H1 (cell line): Measurements from ENCODE around the gene PTPRE. TPM values are rescaled to one million over a fixed set of nuclear protein-coding genes. Genes with fewer than 3 reads are reported as not detected.

ENCODE experiments used
- CTCF ChIA-PET: fragments of 300-600 bp; sonication (Branson Sonifier 250); formaldehyde crosslinking; loops from one replicate; lab custom pipeline; 2021; ENCODE audit not compliant: partially characterized antibody; lab: Charles Lee
- POLR2A ChIA-PET: fragments of 300-600 bp; sonication (Branson Sonifier 250); formaldehyde crosslinking; loops from one replicate; lab custom pipeline; 2021; ENCODE audit warnings: inconsistent platforms; ENCODE audit not compliant: partially characterized antibody; lab: Charles Lee
- DNase-seq, 2 experiments: peaks; one replicate each; pipeline versions ENCODE4 v3.0.0 to v3.0.0-alpha.2; 2010 to 2022; ENCODE audit warnings: low spot score in 2 of 2, low read depth in 1 of 2, mixed read lengths in 1 of 2
- FAIRE-seq: peaks from 2 replicates; lab custom pipeline; 2011; peaks lifted over from hg19 to GRCh38; lab: Jason Lieb, UNC
- H2AFZ ChIP-seq: 2 replicates; pipeline ENCODE4 v1.8.1; 2012; ENCODE audit warnings: low read length, inconsistent platforms
- H2AK5ac ChIP-seq: 2 replicates; pipeline ENCODE4 v1.6.1; 2013; ENCODE audit warnings: low read depth, low read length
- H2BK120ac ChIP-seq: replicated peaks from 2 replicates; pipeline ENCODE3; 2013; ENCODE audit warnings: low read depth, low read length, inconsistent platforms
- H2BK12ac ChIP-seq: 2 replicates; pipeline ENCODE4 v1.6.1; 2013; ENCODE audit warnings: low read depth, low read length
- H2BK15ac ChIP-seq: 2 replicates; pipeline ENCODE4 v1.6.1; 2013; ENCODE audit warnings: low read length
- H2BK20ac ChIP-seq: 2 replicates; pipeline ENCODE4 v1.6.1; 2013; ENCODE audit warnings: low read length
- H2BK5ac ChIP-seq: 2 replicates; pipeline ENCODE4 v1.6.1; 2013; ENCODE audit warnings: low read depth, low read length
- H3K14ac ChIP-seq: 2 replicates; pipeline ENCODE4 v1.6.1; 2013; ENCODE audit warnings: inconsistent platforms; ENCODE audit not compliant: insufficient read length
- H3K18ac ChIP-seq: 2 replicates; pipeline ENCODE4 v1.6.1; 2013; ENCODE audit warnings: low read length; ENCODE audit errors: extremely low read depth
- H3K23ac ChIP-seq: 2 replicates; pipeline ENCODE4 v1.6.1; 2013; ENCODE audit warnings: inconsistent platforms; ENCODE audit not compliant: insufficient read length
- H3K23me2 ChIP-seq: 2 replicates; pipeline ENCODE4 v1.6.1; 2013; ENCODE audit warnings: low read depth, low read length
- H3K27ac ChIP-seq: 2 replicates; pipeline ENCODE4 v1.6.1; 2011; ENCODE audit warnings: low read depth, low read length, inconsistent platforms
- H3K27me3 ChIP-seq, 4 experiments: replicated peaks in 1 of 4; 1 replicate in 1 of 4; 2 replicates in 3 of 4; pipeline versions ENCODE4 v1.6.1 to v1.8.1; 2011 to 2013; ENCODE audit warnings: low read length in 3 of 4, mild to moderate bottlenecking in 3 of 4, inconsistent platforms in 2 of 4, mixed read lengths in 2 of 4, moderate library complexity in 1 of 4; ENCODE audit not compliant: control insufficient read depth in 3 of 4, insufficient read depth in 3 of 4; ENCODE audit errors: extremely low read depth in 1 of 4
- H3K36me3 ChIP-seq, 4 experiments: 2 replicates each; pipeline versions ENCODE4 v1.6.1 to v1.8.1; 2011 to 2013; ENCODE audit warnings: mild to moderate bottlenecking in 4 of 4, low read length in 3 of 4, moderate library complexity in 2 of 4, control low read depth in 1 of 4, inconsistent platforms in 1 of 4; ENCODE audit not compliant: insufficient read depth in 4 of 4, control insufficient read depth in 2 of 4
- H3K4ac ChIP-seq: replicated peaks from 2 replicates; pipeline ENCODE3; 2013; ENCODE audit warnings: low read length, low read depth, mixed read lengths, inconsistent platforms; ENCODE audit not compliant: insufficient read length
- H3K4me1 ChIP-seq, 4 experiments: replicated peaks in 1 of 4; 1 replicate in 1 of 4; 2 replicates in 3 of 4; pipeline versions ENCODE4 v1.6.1 to v1.8.1; 2011 to 2013; ENCODE audit warnings: low read length in 3 of 4, inconsistent platforms in 2 of 4, mixed read lengths in 1 of 4; ENCODE audit not compliant: insufficient read depth in 4 of 4, control insufficient read depth in 3 of 4
- H3K4me2 ChIP-seq, 2 experiments: 2 replicates each; pipeline versions ENCODE4 v1.6.1 to v1.8.1; 2011 to 2013; ENCODE audit warnings: low read depth in 2 of 2, low read length in 2 of 2, control low read depth in 1 of 2, inconsistent platforms in 1 of 2, mild to moderate bottlenecking in 1 of 2; ENCODE audit not compliant: insufficient read depth in 1 of 2
- H3K4me3 ChIP-seq, 4 experiments: fragments of 200-600, 300-600 bp in 1 of 4; sonication (generic), shearing (Covaris generic), sonication (Bioruptor Twin) in 1 of 4; 2 replicates each; pipeline versions ENCODE4 v1.5.1 to v1.8.1; 2011 to 2016; ENCODE audit warnings: low read length in 4 of 4, low read depth in 3 of 4, control low read depth in 2 of 4, inconsistent platforms in 2 of 4, mild to moderate bottlenecking in 2 of 4, mixed read lengths in 1 of 4, moderate library complexity in 1 of 4; ENCODE audit not compliant: insufficient read depth in 2 of 4; ENCODE audit errors: extremely low read depth in 1 of 4
- H3K56ac ChIP-seq: replicated peaks from 2 replicates; pipeline ENCODE3; 2013; ENCODE audit warnings: low read depth, mild to moderate bottlenecking, mixed read lengths, low read length, inconsistent platforms; ENCODE audit not compliant: insufficient read length
- H3K79me1 ChIP-seq: 2 replicates; pipeline ENCODE4 v1.6.1; 2013; ENCODE audit warnings: low read depth, low read length, control low read depth
- H3K79me2 ChIP-seq, 2 experiments: 2 replicates each; pipeline versions ENCODE4 v1.6.1 to v1.8.1; 2012 to 2013; ENCODE audit warnings: low read length in 2 of 2, mild to moderate bottlenecking in 2 of 2, inconsistent platforms in 1 of 2; ENCODE audit not compliant: insufficient read depth in 2 of 2, control insufficient read depth in 1 of 2
- H3K9ac ChIP-seq, 4 experiments: replicated peaks in 1 of 4; 1 replicate in 1 of 4; 2 replicates in 3 of 4; pipeline versions ENCODE4 v1.6.1 to v1.8.1; 2011 to 2013; ENCODE audit warnings: low read depth in 3 of 4, low read length in 3 of 4, control low read depth in 2 of 4, mild to moderate bottlenecking in 2 of 4, moderate library complexity in 2 of 4, inconsistent platforms in 1 of 4; ENCODE audit errors: extremely low read depth in 1 of 4
- H3K9me3 ChIP-seq, 2 experiments: 2 replicates each; pipeline versions ENCODE4 v1.6.1 to v1.8.1; 2012 to 2013; ENCODE audit warnings: mild to moderate bottlenecking in 2 of 2, moderate library complexity in 2 of 2, control low read depth in 1 of 2, inconsistent platforms in 1 of 2, low read depth in 1 of 2, low read length in 1 of 2, mixed read lengths in 1 of 2; ENCODE audit not compliant: insufficient read depth in 2 of 2
- H4K20me1 ChIP-seq, 2 experiments: replicated peaks in 1 of 2; 2 replicates each; pipeline versions ENCODE3 to v1.8.1; 2011 to 2013; ENCODE audit warnings: inconsistent platforms in 2 of 2, low read length in 2 of 2, mild to moderate bottlenecking in 1 of 2; ENCODE audit not compliant: insufficient read depth in 2 of 2, control insufficient read depth in 1 of 2
- H4K5ac ChIP-seq: 2 replicates; pipeline ENCODE4 v1.6.1; 2013; ENCODE audit warnings: low read length, low read depth, mixed read lengths, inconsistent platforms; ENCODE audit not compliant: insufficient read length
- H4K8ac ChIP-seq: 2 replicates; pipeline ENCODE4 v1.8.0; 2013; ENCODE audit warnings: mild to moderate bottlenecking, moderate library complexity, low read length, inconsistent platforms; ENCODE audit not compliant: insufficient read depth; ENCODE audit errors: extremely low read depth
- H4K91ac ChIP-seq: replicated peaks from 2 replicates; pipeline ENCODE3; 2013; ENCODE audit warnings: low read length, mixed read lengths, inconsistent platforms; ENCODE audit not compliant: insufficient read length
- RXRA ChIP-seq: IDR thresholded peaks from 2 replicates; pipeline ENCODE4 v1.6.1; 2011; ENCODE audit warnings: low read depth, mild to moderate bottlenecking, low read length, moderate library complexity; ENCODE audit not compliant: insufficient read depth
- SIX5 ChIP-seq: IDR thresholded peaks from 2 replicates; pipeline ENCODE4 v1.6.1; 2011; ENCODE audit warnings: mild to moderate bottlenecking, low read depth, low read length
- WGBS, 2 experiments: shearing (Covaris generic) in 1 of 2; methylation state at CpG; one replicate each; pipeline versions ENCODE4 v1.1.6 to v1.1.7; 2013 to 2015; ENCODE audit warnings: low lambda C conversion rate in 2 of 2, mixed read lengths in 2 of 2, inconsistent platforms in 1 of 2, low coverage in 1 of 2, missing lambda C conversion rate in 1 of 2; ENCODE audit not compliant: insufficient replicate concordance in 2 of 2, insufficient coverage in 1 of 2, insufficient read length in 1 of 2; ENCODE audit errors: extremely low coverage in 1 of 2, missing lambda C conversion rate in 1 of 2; 5-methylcytosine and 5-hydroxymethylcytosine counted together
- polyA plus RNA-seq, 7 experiments: library from polyadenylated mRNA; depleted of rRNA in 3 of 7; stranded (reverse) in 5 of 7; unstranded in 2 of 7; fragments of >200 nt in 5 of 7; fragments of 200-250 nt in 2 of 7; gene quantifications; 1 replicate in 5 of 7; 2 replicates in 1 of 7; 4 replicates in 1 of 7; pipeline versions ENCODE4 v1.2.1 to v1.2.3, GENCODE V29; 2011 to 2013; ENCODE audit warnings: missing spikeins in 2 of 7, mixed read lengths in 2 of 7
- total RNA-seq: library from RNA; stranded (reverse); fragmentation: NEBNext Ultra II Directional; extraction: Animal tissue kit (Norgen Biotek cat#: 25700); gene quantifications from 2 replicates; pipeline ENCODE4 v1.2.1, GENCODE V29; 2021

Gene PTPRE
- total and polyA plus RNA-seq, 2 of the 8 experiments (the other 6 are each of a cell fraction or from before 2014, with no cell fraction given): 0.33 to 0.54 TPM

- H3K9ac ChIP-seq: no peak overlapping the region
- H3K56ac ChIP-seq: no peak overlapping the region
- 0 out of 7 replicates have a peak, but pooled peaks cover 0 to 2% (median 0%) of the 10 kb centered on the region in 4 experiments for H3K27me3 ChIP-seq
- H3K18ac ChIP-seq: no peak overlapping the region
- H3K4me1 ChIP-seq: peaks cover 0 to 11% (median 5%) of the 10 kb centered on the region in 4 experiments; a peak in 4 of 7 replicates
- H3K9me3 ChIP-seq: no peaks in the 10 kb centered on the region
- ChIA-PET CTCF (interaction anchor here (0.6 to 5.4 kb wide), 33 partner anchors 8 to 1368 kb away, joined by 3 to 52 read pairs (median 6); partner anchors contain the start of gene PTPRE), POLR2A (no interaction called here)
- H3K23ac ChIP-seq: no peak overlapping the region
- no peak overlapping the region for H3K4me3 ChIP-seq
- peaks cover 0 to 7% of the 10 kb centered on the region in 2 experiments for H4K20me1 ChIP-seq
- no peak overlapping the region for H2AFZ ChIP-seq
- no peak for DNase-seq
- no peak overlapping the region for H4K5ac ChIP-seq
- no peak overlapping the region for H2BK20ac ChIP-seq
- no peak overlapping the region for H2AK5ac ChIP-seq
- H2BK5ac ChIP-seq: no peak overlapping the region
- no peak overlapping the region for H4K91ac ChIP-seq
- no peaks in the 10 kb centered on the region for H3K36me3 ChIP-seq
- H2BK15ac ChIP-seq: no peak overlapping the region
- H3K23me2 ChIP-seq: peaks cover 9% of the 10 kb centered on the region; the same call in 1 of the 2 replicates
- no peak for FAIRE-seq
- no peak for TF ChIP-seq SIX5
- no peak for TF ChIP-seq RXRA
- no peak overlapping the region for H3K14ac ChIP-seq
- H3K79me1 ChIP-seq: 0 out of 2 replicates have a peak, but pooled peaks cover 2% of the 10 kb centered on the region
- no peak overlapping the region for H3K4ac ChIP-seq
- WGBS, 2 experiments: 91% methylated on average over 19 of the region's 19 CpGs; no CpG with 5 or more reads in 1 of the 2 experiments
- H4K8ac ChIP-seq: no peak overlapping the region
- no peak overlapping the region for H2BK120ac ChIP-seq
- no peak overlapping the region for H2BK12ac ChIP-seq
- H3K27ac ChIP-seq: no peak overlapping the region
- no peak overlapping the region for H3K4me2 ChIP-seq
- H3K79me2 ChIP-seq: no peaks in the 10 kb centered on the region
Observed at GRCh38 chr10:128068398-128069285, 161.7 kb downstream of the PTPRE start.
